Left cardiac atrium (tissue), 4 donors: Measurements from ENCODE around the gene CELA1. TPM values are rescaled to one million over a fixed set of nuclear protein-coding genes. Genes with fewer than 3 reads are reported as not detected.

Experiments used
- ATAC-seq, 2 donors: fragments of 200-7000 bp; cut with Tn5 transposase; one replicate each; pipeline ENCODE4 v1.9.1; 2020; ENCODE audit warnings: mild to moderate bottlenecking in 2 of 2, moderate library complexity in 2 of 2
- DNase-seq: peaks from one replicate; pipeline ENCODE4 v3.0.0-alpha.2; 2020
- intact Hi-C, 2 donors: fragments of 100-400 bp; cut with DNase I; formaldehyde crosslinking; loops; one replicate each; pipeline versions ENCODE4 v1.14.1 to v1.15.1; 2022 to 2023
- long read RNA-seq: library from polyadenylated mRNA; unstranded; transcript quantifications from one replicate; pipeline ENCODE4 v2.0.0, GENCODE V29; 2021
- total RNA-seq, 2 donors: library from RNA; stranded (reverse); fragmentation: NEBNext Ultra II Directional; extraction: Animal tissue kit (Norgen Biotek cat#: 25700); gene quantifications; one replicate each; pipeline ENCODE4 v1.2.1, GENCODE V29; 2021
- donor health status: DM: no; HTN: yes; CAD: no.
- donor health status: DM: no; HTN: yes; CAD: no; lungs with severe emphysema.
- donor health status: DM: yes; HTN: yes; CAD: no.
- donor health status: Dilated cardiomyopathy.

The CELA1 gene
- not detected for total RNA-seq
- long read RNA-seq: 0 reads

GRCh38 chr12:51346581-51346980, at the start of gene CELA1:
TSS of gene CELA1 (minus strand) at chr12:51346679. CDS start at chr12:51346638, 41 bp downstream.
- intact Hi-C loops: no loop called here
- ATAC-seq: no peak

GRCh38 chr12:51395283-51396230, 49.1 kb upstream of the CELA1 start:
- intact Hi-C loops: no loop called here
- no peak for ATAC-seq
- no peak for DNase-seq

More at GRCh38 chr12:51346581-51346980, at the start of gene CELA1:
- DNase-seq: no peak

GRCh38 chr12:51393676-51394545, 47.4 kb upstream of the CELA1 start:
- ATAC-seq: peak in 1 of 2 donors; percentile 33
- intact Hi-C loops: no loop called here
- no peak for DNase-seq

- peak in 1 of 2 donors; percentile 40 for ATAC-seq
- intact Hi-C loops: no loop called here
- no peak for DNase-seq
Observed at GRCh38 chr12:51392556-51393237, 46.2 kb upstream of the CELA1 start.

- intact Hi-C loops: no loop called here
- ATAC-seq: peak; percentile 62 to 67
- DNase-seq: peak; percentile 42
Observed at GRCh38 chr12:51391283-51392123, 45.0 kb upstream of the CELA1 start, which contains the start of gene GALNT6. TSS of gene GALNT6 (minus strand) at chr12:51391406. CDS start at chr12:51379781, 11,625 bp downstream.

- DNase-seq: no peak
- peak; percentile 13 to 33 for ATAC-seq
- intact Hi-C loops: no loop called here
Observed at GRCh38 chr12:51390891-51391282, 44.4 kb upstream of the CELA1 start.

- intact Hi-C loops: no loop called here
- DNase-seq: no peak
- no peak for ATAC-seq
Observed at GRCh38 chr12:51390457-51390856, 44.0 kb upstream of the CELA1 start.

GRCh38 chr12:51389302-51389999, 43.0 kb upstream of the CELA1 start:
- DNase-seq (no peak), ATAC-seq (peak in 1 of 2 donors; percentile 14)
- intact Hi-C loops: no loop called here

- intact Hi-C loops: no loop called here
- ATAC-seq: no peak
- no peak for DNase-seq
Observed at GRCh38 chr12:51388846-51389245, 42.4 kb upstream of the CELA1 start.

GRCh38 chr12:51388069-51388799, 41.8 kb upstream of the CELA1 start:
- ATAC-seq (peak in 1 of 2 donors; percentile 14), DNase-seq (no peak)
- intact Hi-C loops: no loop called here

- no peak for ATAC-seq
- DNase-seq: no peak
- intact Hi-C loops: no loop called here
Observed at GRCh38 chr12:51386351-51386750, 39.9 kb upstream of the CELA1 start.

- DNase-seq (no peak), ATAC-seq (no peak)
- intact Hi-C loops: no loop called here
Observed at GRCh38 chr12:51383269-51383905, 36.9 kb upstream of the CELA1 start.

GRCh38 chr12:51382173-51382572, 35.7 kb upstream of the CELA1 start:
- DNase-seq (no peak), ATAC-seq (no peak)
- intact Hi-C loops: no loop called here

GRCh38 chr12:51381226-51382079, 35.0 kb upstream of the CELA1 start:
- ATAC-seq (peak in 1 of 2 donors; percentile 29), DNase-seq (peak; percentile 37)
- intact Hi-C loops: no loop called here

GRCh38 chr12:51379571-51379970, 33.1 kb upstream of the CELA1 start:
- no peak for DNase-seq
- intact Hi-C loops: no loop called here
- ATAC-seq: no peak

- DNase-seq (no peak), ATAC-seq (no peak)
- intact Hi-C loops: no loop called here
Observed at GRCh38 chr12:51378749-51379148, 32.3 kb upstream of the CELA1 start.
